ENCODE measurements around the gene SLC25A27. TPM values are rescaled to one million over a fixed set of nuclear protein-coding genes. Genes with fewer than 3 reads are reported as not detected.

SLC25A27 gene
- total and polyA plus RNA-seq, 2 experiments from 2014 or later: 8.5 to 16.2 TPM

GRCh38 chr6:46612645-46613044, 40.1 kb upstream of the SLC25A27 start:
- Mint-ChIP-seq H3K4me1 (no peaks in the 10 kb centered on the region), H3K36me3 (ENCODE audit: low read depth) (no peaks in the 10 kb centered on the region), H3K27me3 (ENCODE audit: insufficient read depth, low read depth, poor library complexity) (peaks cover 3% of the 10 kb centered on the region), H3K4me3 (no peak overlapping the region), H3K9me3 (no peaks in the 10 kb centered on the region), H3K27ac (no peak overlapping the region)
- H3F3A ChIP-seq (replicated peaks; ENCODE audit: low read depth): no peaks in the 10 kb centered on the region
- no peaks in the 10 kb centered on the region for H3K79me2 ChIP-seq (replicated peaks; ENCODE audit: insufficient read depth)
- H3K9me2 ChIP-seq (ENCODE audit: insufficient read depth): no peaks in the 10 kb centered on the region
- TF ChIP-seq POLR2AphosphoS5 (IDR thresholded peaks at IDR 0.05; ENCODE audit: low read depth) (no peak), REST (IDR thresholded peaks at IDR 0.05; ENCODE audit: unreplicated experiment) (no peak), ETS1 (IDR thresholded peaks at IDR 0.05) (no peak), CREB1 (CRISPR knock-in tag; IDR thresholded peaks at IDR 0.05; ENCODE audit: low read depth) (no peak), JUNB (IDR thresholded peaks at IDR 0.05; ENCODE audit: unreplicated experiment) (no peak), ZNF462 (CRISPR knock-in tag; IDR thresholded peaks at IDR 0.05) (no peak)
- no peaks in the 10 kb centered on the region for H3K4me1 ChIP-seq (ENCODE audit: insufficient read depth)
- no peaks in the 10 kb centered on the region for H3K36me3 ChIP-seq (ENCODE audit: insufficient read depth)
- ATAC-seq (no peak), DNase-seq (ENCODE audit: low spot score) (no peak)
- no peaks in the 10 kb centered on the region for H3K27me3 ChIP-seq (ENCODE audit: insufficient read depth)
- H3K4me2 ChIP-seq: no peak overlapping the region
- no peak overlapping the region for H3K27ac ChIP-seq (ENCODE audit: low read depth)
- H4K20me1 ChIP-seq (replicated peaks; ENCODE audit: insufficient read depth): no peaks in the 10 kb centered on the region
- no peak overlapping the region for H3K4me3 ChIP-seq
- no peak overlapping the region for H2AFZ ChIP-seq

All from GM23338 (cell line).